Measurements from ENCODE around the gene SLC2A6.

GRCh38 chr9:133520121-133520835 lies 41.4 kb upstream of the SLC2A6 start:
- TF ChIP-seq, protein P1, sequence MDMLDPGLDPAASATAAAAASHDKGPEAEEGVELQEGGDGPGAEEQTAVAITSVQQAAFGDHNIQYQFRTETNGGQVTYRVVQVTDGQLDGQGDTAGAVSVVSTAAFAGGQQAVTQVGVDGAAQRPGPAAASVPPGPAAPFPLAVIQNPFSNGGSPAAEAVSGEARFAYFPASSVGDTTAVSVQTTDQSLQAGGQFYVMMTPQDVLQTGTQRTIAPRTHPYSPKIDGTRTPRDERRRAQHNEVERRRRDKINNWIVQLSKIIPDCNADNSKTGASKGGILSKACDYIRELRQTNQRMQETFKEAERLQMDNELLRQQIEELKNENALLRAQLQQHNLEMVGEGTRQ (IDR thresholded peaks at IDR 0.05; ENCODE audit: borderline replicate concordance, low read depth, low read length), result no peak
- TF ChIP-seq TAF1 (IDR thresholded peaks at IDR 0.05; ENCODE audit: borderline replicate concordance, low read depth, low read length), result no peak
- no peak for TF ChIP-seq MEF2A (IDR thresholded peaks at IDR 0.05; ENCODE audit: borderline replicate concordance, low read depth)
- no peak for TF ChIP-seq NFIC (IDR thresholded peaks at IDR 0.05; ENCODE audit: borderline replicate concordance)
- TF ChIP-seq YY1 (IDR thresholded peaks at IDR 0.05; ENCODE audit: low read depth), result no peak
- TF ChIP-seq, protein P2, sequence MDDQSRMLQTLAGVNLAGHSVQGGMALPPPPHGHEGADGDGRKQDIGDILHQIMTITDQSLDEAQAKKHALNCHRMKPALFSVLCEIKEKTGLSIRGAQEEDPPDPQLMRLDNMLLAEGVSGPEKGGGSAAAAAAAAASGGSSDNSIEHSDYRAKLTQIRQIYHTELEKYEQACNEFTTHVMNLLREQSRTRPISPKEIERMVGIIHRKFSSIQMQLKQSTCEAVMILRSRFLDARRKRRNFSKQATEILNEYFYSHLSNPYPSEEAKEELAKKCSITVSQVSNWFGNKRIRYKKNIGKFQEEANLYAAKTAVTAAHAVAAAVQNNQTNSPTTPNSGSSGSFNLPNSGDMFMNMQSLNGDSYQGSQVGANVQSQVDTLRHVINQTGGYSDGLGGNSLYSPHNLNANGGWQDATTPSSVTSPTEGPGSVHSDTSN (IDR thresholded peaks at IDR 0.05), result no peak
- TF ChIP-seq GABPA (IDR thresholded peaks at IDR 0.05; ENCODE audit: low read depth), result no peak

Data from SK-N-SH (cell line).